HG02938 (cell line): ENCODE measurements around the gene MAPK1IP1L.
"Not testable (repeated sequence)": the region's sequence is repeated elsewhere in the genome, so short reads cannot be mapped to it uniquely, and the experiment has no call there.

Experiments
- ATAC-seq: cut with Tn5 transposase; IDR thresholded peaks from one replicate; pipeline ENCODE4 v1.9.1; 2021; ENCODE audit warnings: mild to moderate bottlenecking, moderate library complexity; ENCODE audit not compliant: unreplicated experiment

The MAPK1IP1L gene

DNA sequence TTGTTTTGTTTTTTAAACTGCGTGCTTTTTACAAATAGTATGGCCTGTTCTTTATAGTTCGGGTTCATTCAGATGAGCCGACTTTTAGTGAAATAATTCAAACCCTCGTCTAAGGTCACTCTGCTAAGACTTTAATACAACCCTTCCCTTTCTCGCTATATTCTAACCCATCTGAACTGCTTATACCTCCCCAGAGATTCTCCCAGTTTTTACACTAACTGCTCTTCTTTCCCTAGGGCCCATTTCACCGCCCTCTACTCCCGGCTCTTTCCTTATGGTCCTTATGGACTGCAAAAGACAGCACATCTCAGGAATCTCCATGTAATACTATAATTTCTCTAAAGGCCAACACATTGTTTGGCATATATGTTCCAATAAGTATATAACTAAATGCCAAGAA lies 2.1 kb downstream of the MAPK1IP1L start:
- no peak for ATAC-seq

DNA sequence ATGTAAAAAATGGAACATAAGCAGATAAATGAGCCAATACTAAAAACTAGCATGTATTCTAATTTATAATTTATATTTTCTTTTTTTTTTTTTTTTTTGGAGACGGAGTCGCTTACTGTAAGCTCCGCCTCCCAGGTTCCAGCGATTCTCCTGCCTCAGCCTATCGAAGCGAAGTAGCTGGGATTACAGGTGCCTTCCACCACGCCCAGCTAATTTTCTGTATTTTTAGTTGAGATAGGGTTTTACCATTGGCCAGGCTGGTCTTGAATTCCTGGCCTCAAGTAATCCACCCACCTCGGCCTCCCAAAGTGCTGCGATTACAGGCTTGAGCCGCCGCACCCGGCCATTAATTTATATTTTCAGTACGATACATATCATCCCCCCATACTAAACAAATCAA lies 2.7 kb downstream of the MAPK1IP1L start:
- no peak for ATAC-seq

DNA sequence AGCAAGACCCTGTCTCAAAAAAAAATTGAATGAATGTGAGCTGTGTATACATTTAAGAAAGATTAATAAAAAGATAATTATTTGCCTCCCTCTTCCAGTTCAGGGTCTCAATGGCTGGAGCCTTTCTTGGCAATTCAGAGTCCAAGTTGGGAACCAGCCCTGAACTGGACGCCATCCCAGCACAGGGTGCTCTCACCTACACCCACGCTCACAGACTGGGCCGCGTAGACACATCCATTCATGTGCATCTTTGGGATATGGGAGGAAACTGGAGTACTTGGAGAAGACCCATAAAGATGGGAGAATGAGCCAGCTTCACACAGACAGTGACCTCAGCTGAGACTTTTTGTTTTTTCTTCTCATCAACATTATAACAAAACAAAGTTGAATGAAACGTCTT lies 6.5 kb downstream of the MAPK1IP1L start:
- ATAC-seq, result no peak

DNA sequence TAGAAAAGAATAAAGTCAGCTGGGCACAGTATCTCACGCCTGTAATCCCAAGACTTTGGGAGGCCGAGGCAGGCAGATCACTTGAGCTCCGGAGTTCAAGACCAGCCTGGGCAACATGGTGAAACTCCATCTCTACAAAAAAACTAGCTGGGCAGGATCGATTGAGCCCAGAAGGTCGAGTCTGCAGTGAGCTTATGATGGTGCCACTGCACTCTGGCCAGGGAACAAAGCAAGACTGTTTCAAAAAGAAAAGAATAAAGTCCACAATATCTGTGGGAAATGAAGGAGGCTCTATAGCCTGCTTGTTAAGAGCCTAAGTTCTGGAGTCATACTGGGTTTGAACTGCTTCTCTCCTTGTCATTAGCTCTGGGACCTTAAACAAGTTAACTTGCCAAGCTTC lies 7.9 kb downstream of the MAPK1IP1L start:
- no peak for ATAC-seq

DNA sequence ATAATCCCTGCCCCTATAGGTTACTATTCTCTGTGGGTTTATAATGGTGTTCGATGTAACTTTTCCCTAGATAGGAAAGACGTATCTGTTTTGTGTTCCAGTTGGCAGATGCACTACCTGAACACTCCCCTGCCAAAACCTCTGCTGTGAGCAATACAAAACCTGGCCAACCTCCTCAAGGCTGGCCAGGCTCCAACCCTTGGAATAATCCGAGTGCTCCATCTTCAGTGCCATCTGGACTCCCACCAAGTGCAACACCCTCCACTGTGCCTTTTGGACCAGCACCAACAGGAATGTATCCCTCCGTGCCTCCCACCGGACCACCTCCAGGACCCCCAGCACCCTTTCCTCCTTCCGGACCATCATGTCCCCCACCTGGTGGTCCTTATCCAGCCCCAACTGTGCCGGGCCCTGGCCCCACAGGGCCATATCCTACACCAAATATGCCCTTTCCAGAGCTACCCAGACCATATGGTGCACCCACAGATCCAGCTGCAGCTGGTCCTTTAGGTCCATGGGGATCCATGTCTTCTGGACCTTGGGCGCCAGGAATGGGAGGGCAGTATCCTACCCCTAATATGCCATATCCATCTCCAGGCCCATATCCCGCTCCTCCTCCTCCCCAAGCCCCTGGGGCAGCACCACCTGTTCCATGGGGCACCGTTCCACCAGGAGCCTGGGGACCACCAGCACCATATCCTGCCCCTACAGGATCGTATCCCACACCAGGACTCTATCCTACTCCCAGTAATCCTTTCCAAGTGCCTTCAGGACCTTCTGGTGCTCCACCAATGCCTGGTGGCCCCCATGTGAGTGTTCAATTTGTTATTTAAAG lies 11.3 kb downstream of the MAPK1IP1L start:
- no peak for ATAC-seq

DNA sequence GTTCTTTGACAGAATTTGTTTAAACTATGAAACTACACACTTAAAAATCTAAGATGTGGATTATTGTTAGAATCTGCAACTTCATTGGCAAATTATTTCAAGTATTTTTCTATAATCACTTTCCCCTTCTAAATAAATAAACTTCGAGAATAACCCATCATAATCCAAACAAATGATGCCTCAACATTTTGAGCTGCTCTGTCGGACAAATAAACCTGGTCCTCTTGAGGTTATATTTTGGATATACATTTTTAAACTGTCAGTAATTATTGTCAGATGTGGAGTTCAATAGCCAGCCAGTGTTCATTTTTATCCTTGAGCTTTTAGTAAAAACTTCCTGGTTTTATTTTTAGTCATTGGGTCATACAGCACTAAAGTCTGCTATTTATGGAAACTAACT lies 13.4 kb downstream of the MAPK1IP1L start:
- ATAC-seq, result not testable (repeated sequence)

DNA sequence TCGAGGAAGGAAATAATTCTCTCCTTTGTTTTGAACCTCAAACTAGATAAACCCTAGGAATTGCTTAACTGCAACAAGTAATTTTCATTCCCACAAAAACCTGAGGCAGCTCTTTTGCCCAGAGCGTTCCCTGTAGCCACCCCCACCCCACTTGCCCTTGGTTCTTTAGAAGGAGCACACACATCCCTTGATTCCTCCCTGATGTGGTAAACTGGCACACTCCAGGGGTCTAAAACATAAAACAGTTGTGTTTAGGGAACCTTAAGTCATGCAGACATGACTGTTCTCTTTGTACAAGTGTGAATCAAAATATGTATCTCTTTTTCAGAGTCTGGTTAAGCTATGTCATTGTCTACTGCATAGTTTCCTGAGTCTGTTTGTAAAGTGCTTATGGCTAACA lies 14.0 kb downstream of the MAPK1IP1L start:
- no peak for ATAC-seq

DNA sequence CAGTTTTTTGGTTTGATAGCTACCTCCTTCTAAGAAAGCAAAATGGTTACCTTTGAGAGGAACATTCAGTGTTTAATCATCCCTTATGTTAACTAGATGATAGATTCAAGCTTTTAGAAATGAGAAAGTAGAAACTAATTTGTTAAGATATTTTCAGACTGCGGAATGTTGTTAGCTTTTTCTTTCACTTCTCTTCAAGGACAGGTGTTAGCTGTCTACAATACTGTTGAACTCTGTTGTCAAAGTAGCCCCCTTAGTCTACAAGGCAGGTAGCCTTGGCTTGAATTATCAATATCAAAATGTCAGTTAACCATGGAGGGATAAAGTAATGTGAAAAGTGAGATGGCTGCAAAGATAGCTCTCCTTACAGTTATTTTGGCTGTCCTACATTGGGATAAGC lies 14.8 kb downstream of the MAPK1IP1L start:
- peak; percentile 60 for ATAC-seq

DNA sequence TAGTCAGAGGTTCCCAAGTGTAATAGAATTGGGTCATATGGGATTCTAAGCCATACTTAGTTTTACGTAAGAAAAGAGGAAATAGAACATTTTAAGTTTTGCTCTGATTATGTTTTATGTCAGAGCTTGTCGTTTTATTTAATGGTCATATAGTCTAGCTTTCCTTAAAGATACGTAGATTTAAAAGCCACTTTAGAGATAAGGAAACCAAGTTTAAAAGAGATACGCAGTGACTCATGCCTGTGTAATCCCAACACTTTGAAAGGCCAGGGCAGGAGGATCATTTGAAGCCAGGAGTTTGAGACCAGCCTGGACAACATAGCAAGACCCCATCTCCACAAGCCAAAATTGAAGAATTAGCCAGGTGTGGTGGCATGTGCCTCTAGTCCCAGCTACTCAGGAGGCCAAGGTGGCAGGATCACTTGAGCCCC lies 19.5 kb downstream of the MAPK1IP1L start:
- ATAC-seq, result no peak

DNA sequence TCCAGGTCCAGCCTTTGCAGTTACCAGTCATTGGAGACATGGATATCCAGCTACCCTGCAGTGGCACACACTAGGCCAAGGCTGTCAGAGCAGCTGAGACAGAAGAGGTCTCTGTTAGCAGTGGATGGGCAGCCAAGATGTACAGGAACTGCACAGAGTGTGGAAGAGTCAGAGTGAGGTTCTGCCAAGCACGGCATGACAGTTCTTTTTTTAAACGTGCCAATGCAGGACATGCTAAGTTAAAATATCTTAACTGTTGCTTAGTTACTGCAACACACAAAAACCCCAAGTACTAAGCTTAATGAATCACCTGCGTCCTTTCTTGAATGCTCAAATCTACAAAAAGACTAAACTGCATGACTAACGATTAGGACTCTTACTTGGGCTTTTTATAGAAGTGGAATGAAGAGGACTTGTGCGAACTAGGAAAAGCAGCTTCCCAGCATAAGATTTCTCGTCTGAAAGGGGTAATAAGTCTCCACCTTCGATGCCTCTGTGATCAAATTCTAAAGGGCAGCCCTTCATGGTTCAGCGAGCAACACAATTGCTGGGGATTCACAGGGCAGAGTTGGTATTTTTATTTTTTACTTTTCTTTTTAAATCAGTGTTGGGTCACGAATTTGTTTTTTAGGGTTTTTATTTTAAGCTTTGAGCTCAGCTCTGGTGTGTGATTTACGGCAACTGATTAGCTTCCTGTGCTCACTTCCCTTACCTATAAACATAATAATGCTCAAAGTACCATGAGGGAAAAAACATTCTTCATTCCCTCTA lies 20.6 kb downstream of the MAPK1IP1L start:
- peak; percentile 54 for ATAC-seq

DNA sequence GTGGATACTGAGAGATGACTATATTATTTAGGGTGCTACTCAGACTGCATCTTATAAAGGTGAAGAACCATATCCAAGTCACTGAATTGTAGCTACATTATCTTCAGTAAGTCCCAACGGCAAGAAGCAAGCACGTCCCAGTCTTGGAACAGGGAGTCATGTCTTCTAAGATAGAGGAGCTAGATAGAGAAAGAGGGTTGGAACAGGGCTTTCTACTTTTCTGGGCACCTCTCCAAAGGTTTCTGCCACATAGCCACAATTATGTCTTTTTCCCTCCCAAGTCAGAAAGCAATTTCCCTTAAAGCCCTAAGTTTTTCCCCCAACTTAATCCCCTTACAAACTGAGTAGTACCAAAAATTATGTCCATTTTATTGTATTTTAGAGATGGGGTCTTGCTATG lies 22.4 kb downstream of the MAPK1IP1L start:
- no peak for ATAC-seq

DNA sequence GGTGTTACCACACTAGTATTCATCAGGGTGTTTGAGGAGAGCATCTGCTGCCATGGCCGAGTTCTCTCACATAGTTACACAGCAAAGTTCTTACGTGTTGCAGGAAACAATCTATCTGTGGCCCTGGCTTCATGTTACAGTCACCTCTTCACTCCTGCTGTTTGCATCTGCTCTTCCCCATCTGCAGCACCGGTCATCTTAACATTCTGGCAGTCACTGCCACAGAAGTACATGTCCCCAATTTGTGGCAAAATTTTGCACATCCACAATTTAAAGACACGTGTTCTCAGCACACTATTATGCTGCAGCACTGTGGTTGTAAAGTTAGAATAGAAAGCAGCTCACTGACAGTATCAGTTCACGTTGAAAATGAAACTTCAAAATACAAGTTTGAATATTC lies 23.2 kb downstream of the MAPK1IP1L start:
- ATAC-seq, result peak; percentile 42

DNA sequence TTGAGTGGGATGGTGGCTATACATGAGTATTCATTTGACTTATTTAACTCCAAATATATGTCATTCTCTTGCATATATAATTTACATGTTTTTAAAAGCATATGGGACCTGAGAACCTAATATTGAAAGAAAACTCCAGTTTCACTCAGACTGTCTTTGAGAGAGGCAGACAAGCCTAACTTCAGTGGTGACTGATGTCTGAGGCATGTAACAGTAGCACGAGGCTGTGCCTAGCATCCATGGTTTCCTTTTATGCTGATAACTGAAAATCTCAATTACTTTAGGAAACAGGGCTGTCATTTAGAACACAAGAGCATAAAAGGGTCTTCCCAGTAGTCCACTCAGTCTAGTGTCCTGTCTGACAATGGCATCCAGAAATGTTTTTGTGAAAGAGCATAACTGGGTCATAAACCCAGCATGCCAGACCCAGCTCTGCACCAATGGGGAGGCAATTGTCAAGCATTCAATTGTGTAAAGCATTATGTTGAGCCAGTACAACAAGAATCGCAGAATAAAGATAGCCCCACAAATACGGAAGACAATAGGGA lies 24.3 kb downstream of the MAPK1IP1L start:
- no peak for ATAC-seq

DNA sequence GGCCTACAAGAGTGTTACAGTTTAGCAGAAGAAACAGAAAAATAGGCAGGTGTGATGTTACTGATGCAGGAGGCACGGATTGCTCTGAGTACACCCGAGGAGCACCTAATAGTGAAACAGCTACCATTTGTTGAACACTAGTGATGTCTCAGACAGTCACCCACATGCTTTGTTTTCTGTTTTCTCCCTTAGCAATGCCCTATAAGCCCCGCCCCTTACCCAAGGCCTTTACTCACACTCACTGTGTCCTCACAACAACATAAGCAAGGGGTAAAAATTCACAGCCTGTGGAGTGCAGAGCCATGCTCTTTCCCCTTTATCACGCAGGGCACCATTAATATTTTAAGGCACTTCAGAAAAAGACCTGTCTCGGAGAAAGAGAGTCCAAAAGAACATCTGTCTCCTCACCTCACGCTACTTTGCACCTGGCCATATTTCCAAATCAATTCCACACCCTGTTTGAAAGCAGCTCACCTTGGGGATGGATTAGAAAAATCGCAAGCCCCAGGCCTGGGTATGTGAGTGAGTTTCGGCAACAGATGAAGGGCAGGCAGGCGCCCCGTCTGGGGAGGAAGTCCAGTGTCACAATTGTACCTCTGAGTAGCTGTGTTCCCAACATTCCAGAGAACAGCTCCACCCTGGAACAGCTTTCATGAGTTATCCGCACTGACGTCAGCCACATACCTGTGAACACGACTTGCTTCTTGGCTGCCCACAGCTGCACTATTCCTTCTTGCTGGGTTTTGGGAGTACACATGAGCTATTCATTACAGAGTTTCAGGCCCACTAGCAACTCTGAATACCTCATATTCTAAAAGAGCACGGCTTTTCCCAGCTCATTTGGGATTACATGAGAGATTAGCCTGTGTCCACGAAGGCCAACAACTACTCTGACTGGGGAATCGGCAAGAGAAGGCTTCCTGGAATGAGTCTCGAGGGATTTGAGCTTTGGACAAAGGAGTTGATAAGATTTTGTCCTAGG lies 26.0 kb downstream of the MAPK1IP1L start:
- no peak for ATAC-seq

DNA sequence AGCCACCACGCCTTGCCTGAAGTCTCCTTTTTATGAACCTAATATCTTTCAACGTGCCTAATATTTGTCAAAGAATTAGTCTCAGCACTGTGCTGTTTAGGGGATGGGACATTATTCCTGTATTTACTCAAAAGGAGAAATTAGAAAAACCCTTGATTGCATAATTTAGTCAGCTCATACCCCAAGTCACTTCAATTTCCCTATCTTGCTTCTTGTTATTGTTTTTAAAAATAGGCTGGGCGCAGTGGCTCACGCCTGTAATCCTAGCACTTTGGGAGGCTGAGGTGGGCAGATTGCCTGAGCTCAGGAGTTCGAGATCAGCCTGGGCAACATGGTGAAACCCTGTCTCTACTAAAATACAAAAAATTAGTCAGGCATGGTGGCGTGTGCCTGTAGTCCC lies 28.5 kb downstream of the MAPK1IP1L start:
- ATAC-seq, result not testable (repeated sequence)

DNA sequence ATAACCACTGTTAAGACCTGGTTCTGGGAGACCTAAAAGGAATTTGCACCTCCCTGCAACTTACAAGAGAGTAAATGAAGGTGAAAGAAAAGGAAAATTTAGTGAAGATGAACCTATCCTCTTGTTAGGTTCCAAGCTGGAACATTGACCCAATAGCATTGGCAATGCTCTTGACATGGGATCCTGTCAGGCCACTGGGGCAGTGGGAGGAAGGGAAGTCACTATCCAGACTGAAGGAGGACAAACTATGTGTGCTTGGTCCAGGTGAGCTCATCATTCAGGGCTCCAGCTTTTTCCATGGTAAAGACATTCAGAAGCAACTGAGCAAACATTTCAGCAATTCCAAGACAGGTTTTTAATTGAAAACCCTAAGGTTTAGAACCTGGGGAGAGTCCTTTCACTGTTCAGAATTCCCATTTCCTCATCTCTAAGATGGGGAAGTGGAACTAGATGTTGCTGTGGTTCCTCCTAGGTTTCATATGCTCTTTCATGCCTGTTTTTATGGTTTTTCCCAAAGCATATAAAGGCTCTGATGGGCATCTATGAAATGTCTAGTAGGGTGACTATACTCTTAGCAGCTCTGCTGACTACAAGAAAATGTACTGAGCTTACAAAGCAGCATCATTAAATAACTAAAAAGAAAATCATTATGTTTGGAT lies 33.1 kb downstream of the MAPK1IP1L start:
- no peak for ATAC-seq

DNA sequence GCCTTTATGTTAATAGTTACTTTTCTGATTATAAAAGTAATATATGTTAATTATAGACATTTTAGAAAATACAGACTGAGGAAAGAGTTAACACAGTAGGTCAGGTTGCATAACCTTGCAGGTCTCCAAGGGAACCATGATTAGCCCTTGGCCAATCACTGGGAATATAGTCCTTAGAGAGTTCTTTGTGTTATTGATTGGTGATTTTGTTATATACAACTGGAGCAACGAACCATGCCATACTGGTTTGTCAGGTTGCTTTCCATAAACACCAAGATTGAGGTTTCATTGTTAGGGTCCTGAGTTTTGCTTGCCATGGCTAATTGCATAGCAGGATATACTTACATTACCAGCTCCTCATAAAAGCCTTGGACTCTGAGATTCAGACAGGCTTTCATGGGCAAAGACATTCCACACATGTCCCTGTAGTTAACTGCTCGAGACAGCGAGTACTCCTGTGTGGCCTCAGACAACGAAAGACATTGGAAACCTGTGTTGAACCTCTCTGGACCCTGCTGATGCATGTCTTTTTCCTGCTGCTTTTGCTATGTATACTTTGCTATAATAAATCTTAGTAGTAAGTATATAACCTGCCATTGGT lies 33.7 kb downstream of the MAPK1IP1L start:
- ATAC-seq, result no peak

DNA sequence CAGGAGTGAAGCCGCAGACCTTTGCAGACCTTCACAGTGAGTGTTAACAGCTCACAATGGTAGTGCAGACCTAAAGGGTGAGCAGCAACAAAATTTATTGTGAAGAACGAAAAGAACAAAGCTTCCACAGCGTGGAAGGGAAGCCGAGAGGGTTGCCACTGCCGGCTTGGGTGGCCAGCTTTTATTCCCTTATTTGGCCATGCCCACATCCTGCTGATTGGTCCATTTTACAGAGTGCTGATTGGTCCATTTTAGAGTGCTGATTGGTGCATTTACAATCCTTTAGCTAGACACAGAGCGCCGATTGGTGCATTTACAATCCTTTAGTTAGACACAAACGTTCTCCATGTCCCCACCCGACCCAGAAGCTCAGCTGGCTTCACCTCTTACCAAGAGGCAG lies 35.5 kb downstream of the MAPK1IP1L start:
- no peak for ATAC-seq

DNA sequence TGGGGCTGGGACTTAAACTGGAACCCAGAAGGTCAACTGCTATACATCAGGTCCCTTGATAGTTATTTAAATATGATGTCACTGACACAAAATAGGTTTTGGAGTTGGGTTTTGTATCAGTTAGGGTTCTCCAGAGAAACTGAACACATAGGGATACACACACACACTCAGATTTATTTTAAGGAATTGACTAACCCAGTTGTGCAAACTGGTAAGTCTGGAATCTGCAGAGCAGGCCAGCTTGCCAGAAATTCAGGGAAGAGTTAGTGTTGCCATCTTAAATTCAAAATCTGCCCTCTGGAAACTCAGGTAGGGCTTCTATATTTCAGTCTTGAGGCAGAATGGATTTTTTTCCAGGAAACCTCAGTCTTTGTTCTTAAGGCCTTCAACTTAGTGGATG lies 36.9 kb downstream of the MAPK1IP1L start:
- no peak for ATAC-seq

DNA sequence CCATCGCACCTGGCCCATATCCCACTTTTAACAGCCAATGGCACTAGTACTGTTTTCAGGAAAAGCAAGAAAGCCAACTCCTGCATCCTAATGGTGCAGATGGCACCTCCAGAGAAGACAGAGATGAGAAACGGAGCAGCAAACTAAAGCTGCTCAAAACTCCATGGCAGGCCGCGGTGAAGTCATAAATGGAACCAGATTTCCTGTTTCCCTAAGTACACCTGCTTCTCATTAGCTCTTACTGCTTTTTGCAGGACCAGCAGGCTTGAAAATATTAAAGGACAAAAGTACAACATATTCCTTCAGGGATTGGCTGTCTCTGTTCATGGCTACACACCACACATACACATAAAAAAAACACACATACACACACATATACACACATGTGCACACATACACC lies 40.9 kb downstream of the MAPK1IP1L start:
- no peak for ATAC-seq
